HEK293 (cell line): ENCODE measurements around the gene ZKSCAN4.

Experiments
- CTCF ChIP-seq: fragments of 450-650 bp; formaldehyde crosslinking; IDR thresholded peaks from 2 replicates; pipeline ENCODE4 v1.5.1; 2016; ENCODE audit warnings: missing biosample characterization, missing genetic modification characterization
- PATZ1 ChIP-seq: fragments of 450-650 bp; formaldehyde crosslinking; IDR thresholded peaks from 2 replicates; pipeline ENCODE4 v1.5.1; 2016; ENCODE audit warnings: missing biosample characterization, missing genetic modification characterization
- TCF7L2 ChIP-seq: IDR thresholded peaks from 2 replicates; pipeline ENCODE4 v1.6.1; 2011; ENCODE audit warnings: low read depth, mild to moderate bottlenecking, inconsistent platforms, low read length, moderate library complexity, borderline replicate concordance
- ZBTB26 ChIP-seq: fragments of 450-650 bp; formaldehyde crosslinking; optimal IDR thresholded peaks from 2 replicates; pipeline ENCODE3; 2016; ENCODE audit warnings: missing biosample characterization, mild to moderate bottlenecking, missing genetic modification characterization
- ZBTB7A ChIP-seq: fragments of 450-650 bp; formaldehyde crosslinking; IDR thresholded peaks from 2 replicates; pipeline ENCODE4 v1.5.1; 2016; ENCODE audit warnings: low read depth, missing biosample characterization, missing genetic modification characterization
- ZNF311 ChIP-seq: fragments of 450-650 bp; formaldehyde crosslinking; IDR thresholded peaks from 2 replicates; pipeline ENCODE4 v1.5.1; 2017; ENCODE audit warnings: missing biosample characterization, missing genetic modification characterization, borderline replicate concordance
- ZNF521 ChIP-seq: fragments of 450-650 bp; formaldehyde crosslinking; IDR thresholded peaks from 2 replicates; pipeline ENCODE4 v1.5.1; 2017; ENCODE audit warnings: missing biosample characterization, mild to moderate bottlenecking, missing genetic modification characterization
- ZNF548 ChIP-seq: fragments of 450-650 bp; formaldehyde crosslinking; IDR thresholded peaks from 2 replicates; pipeline ENCODE4 v1.5.1; 2016; ENCODE audit warnings: missing biosample characterization, missing genetic modification characterization
- ZNF629 ChIP-seq: fragments of 450-650 bp; formaldehyde crosslinking; IDR thresholded peaks from 2 replicates; pipeline ENCODE4 v1.5.1; 2017; ENCODE audit warnings: missing biosample characterization, missing genetic modification characterization
- ZNF639 ChIP-seq: fragments of 450-650 bp; formaldehyde crosslinking; IDR thresholded peaks from 2 replicates; pipeline ENCODE4 v1.5.1; 2016; ENCODE audit warnings: missing biosample characterization, missing genetic modification characterization
- ZNF664 ChIP-seq: fragments of 450-650 bp; formaldehyde crosslinking; IDR thresholded peaks from 2 replicates; pipeline ENCODE4 v1.5.1; 2016; ENCODE audit warnings: missing biosample characterization, missing genetic modification characterization
- ZNF777 ChIP-seq: fragments of 450-650 bp; formaldehyde crosslinking; IDR thresholded peaks from 2 replicates; pipeline ENCODE4 v1.5.1; 2017; ENCODE audit warnings: missing biosample characterization, missing genetic modification characterization, borderline replicate concordance
- TF ChIP-seq, protein P1 (sequence below): sonication (generic); formaldehyde crosslinking; IDR thresholded peaks from 2 replicates; pipeline ENCODE4 v1.8.1; 2022; ENCODE audit warnings: mild to moderate bottlenecking, moderate library complexity, missing genetic modification reagents
- TF ChIP-seq, protein P2 (sequence below): fragments of 450-650 bp; formaldehyde crosslinking; IDR thresholded peaks from 2 replicates; pipeline ENCODE4 v1.5.1; 2016; ENCODE audit warnings: missing biosample characterization, missing genetic modification characterization, low read depth

DNA sequence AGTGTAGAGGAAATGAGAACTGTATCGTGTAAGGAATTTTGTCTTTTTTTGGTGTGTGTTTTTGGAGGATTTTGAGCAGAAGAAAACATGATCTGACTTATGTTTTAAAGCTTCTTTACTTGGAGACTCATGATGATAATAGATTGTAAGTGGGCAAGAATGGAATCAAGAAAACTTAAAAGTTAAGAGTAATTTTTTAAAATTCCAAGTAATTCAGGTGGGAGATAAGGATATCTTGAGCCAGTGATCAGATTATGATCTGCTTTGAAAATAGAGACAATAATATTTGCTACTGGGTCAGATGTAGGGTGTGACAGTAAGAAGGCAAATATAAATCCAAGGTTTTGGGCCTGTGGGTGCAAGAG lies 15.6 kb upstream of the ZKSCAN4 start:
- TF ChIP-seq ZBTB7A (no peak), ZNF548 (tag by site-specific recombination) (no peak), ZBTB26 (tag by site-specific recombination) (no peak), TCF7L2 (no peak), ZNF777 (tag by site-specific recombination) (no peak), CTCF (tag by site-specific recombination) (no peak), PATZ1 (tag by site-specific recombination) (no peak), ZNF629 (tag by site-specific recombination) (no peak), ZNF639 (no peak), ZNF311 (tag by site-specific recombination) (no peak), ZNF664 (no peak), ZNF521 (tag by site-specific recombination) (no peak)
- TF ChIP-seq, protein P1, sequence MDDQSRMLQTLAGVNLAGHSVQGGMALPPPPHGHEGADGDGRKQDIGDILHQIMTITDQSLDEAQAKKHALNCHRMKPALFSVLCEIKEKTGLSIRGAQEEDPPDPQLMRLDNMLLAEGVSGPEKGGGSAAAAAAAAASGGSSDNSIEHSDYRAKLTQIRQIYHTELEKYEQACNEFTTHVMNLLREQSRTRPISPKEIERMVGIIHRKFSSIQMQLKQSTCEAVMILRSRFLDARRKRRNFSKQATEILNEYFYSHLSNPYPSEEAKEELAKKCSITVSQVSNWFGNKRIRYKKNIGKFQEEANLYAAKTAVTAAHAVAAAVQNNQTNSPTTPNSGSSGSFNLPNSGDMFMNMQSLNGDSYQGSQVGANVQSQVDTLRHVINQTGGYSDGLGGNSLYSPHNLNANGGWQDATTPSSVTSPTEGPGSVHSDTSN (CRISPR knock-in tag), result no peak
- TF ChIP-seq, protein P2, sequence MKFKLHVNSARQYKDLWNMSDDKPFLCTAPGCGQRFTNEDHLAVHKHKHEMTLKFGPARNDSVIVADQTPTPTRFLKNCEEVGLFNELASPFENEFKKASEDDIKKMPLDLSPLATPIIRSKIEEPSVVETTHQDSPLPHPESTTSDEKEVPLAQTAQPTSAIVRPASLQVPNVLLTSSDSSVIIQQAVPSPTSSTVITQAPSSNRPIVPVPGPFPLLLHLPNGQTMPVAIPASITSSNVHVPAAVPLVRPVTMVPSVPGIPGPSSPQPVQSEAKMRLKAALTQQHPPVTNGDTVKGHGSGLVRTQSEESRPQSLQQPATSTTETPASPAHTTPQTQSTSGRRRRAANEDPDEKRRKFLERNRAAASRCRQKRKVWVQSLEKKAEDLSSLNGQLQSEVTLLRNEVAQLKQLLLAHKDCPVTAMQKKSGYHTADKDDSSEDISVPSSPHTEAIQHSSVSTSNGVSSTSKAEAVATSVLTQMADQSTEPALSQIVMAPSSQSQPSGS (tag by site-specific recombination), result no peak
